ENCODE data around the gene GALR2.

The GALR2 gene

DNA sequence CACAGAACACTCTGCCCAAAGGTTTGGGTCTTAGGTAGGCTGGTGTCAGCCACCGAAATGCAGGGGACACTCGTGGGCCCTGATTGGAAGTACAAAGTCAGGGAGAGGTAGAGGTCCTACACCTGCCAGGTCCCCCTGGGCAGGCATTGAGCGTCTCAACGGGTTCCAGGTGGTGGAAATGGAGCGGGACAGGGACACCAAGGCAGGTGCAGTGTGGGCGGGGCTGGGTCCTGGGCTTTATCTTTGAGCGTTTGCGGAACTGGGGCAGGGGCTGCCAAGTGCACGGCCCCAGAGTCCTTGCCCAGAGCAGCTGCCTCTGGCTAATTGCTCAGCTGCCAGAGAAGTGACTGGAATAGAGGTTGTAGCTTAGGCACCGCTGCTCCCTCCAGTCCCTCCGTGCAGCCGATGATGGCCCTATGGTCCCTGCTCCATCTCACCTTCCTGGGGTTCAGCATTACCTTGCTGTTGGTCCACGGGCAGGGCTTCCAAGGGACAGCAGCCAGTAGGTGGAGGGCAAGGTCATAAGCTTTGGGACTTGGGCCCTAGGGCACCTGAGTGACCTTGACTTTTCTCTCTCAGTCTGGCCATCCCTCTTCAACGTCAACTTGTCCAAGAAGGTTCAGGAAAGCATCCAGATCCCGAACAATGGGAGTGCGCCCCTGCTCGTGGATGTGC lies 4.4 kb downstream of the GALR2 start, which contains the start of gene ZACN:
ZACN (plus strand) TSS at position 323 of the 675 bp plus-strand sequence; CDS start at position 406, 83 bp downstream.
- H3K27me3 ChIP-seq (replicated peaks; ENCODE audit: control insufficient read depth, insufficient read depth, low read length): peaks cover 9% of the 10 kb centered on the region
- TF ChIP-seq CTCF (IDR thresholded peaks at IDR 0.05; ENCODE audit: insufficient read depth, low read length, poor library complexity, severe bottlenecking): no peak
- H3K36me3 ChIP-seq (ENCODE audit: control insufficient read depth, insufficient read depth, low read length): peaks cover 7% of the 10 kb centered on the region
- no peak within 1 kb of the TSS for H3K4me3 ChIP-seq (replicated peaks; ENCODE audit: low read depth, low read length)
- no peak for DNase-seq (ENCODE audit: extremely low read depth, insufficient read length)

DNA sequence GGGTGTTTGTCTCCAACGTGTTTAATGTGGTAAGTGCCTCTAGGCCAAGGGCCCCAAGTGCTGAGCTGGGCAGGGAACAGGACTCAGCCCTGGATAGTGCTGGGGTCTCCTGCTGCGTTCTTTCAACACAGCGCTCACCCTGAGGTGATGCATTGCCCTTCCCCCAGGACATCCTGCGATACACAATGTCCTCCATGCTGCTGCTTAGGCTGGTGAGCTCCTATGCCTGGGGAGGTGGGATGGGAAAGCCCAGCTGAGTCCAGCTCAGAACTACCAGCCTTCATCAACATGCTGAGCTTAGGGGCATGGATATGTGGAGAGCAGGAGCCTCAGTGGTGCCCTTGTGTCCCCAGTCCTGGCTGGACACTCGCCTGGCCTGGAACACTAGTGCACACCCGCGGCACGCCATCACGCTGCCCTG lies 5.0 kb downstream of the GALR2 start:
- TF ChIP-seq CTCF (IDR thresholded peaks at IDR 0.05; ENCODE audit: insufficient read depth, low read length, poor library complexity, severe bottlenecking): no peak
- Histone ChIP-seq H3K36me3 (ENCODE audit: control insufficient read depth, insufficient read depth, low read length) (peaks cover 8% of the 10 kb centered on the region), H3K27me3 (replicated peaks; ENCODE audit: control insufficient read depth, insufficient read depth, low read length) (peaks cover 9% of the 10 kb centered on the region), H3K4me3 (replicated peaks; ENCODE audit: low read depth, low read length) (no peak overlapping the region)
- DNase-seq (ENCODE audit: extremely low read depth, insufficient read length): no peak

DNA sequence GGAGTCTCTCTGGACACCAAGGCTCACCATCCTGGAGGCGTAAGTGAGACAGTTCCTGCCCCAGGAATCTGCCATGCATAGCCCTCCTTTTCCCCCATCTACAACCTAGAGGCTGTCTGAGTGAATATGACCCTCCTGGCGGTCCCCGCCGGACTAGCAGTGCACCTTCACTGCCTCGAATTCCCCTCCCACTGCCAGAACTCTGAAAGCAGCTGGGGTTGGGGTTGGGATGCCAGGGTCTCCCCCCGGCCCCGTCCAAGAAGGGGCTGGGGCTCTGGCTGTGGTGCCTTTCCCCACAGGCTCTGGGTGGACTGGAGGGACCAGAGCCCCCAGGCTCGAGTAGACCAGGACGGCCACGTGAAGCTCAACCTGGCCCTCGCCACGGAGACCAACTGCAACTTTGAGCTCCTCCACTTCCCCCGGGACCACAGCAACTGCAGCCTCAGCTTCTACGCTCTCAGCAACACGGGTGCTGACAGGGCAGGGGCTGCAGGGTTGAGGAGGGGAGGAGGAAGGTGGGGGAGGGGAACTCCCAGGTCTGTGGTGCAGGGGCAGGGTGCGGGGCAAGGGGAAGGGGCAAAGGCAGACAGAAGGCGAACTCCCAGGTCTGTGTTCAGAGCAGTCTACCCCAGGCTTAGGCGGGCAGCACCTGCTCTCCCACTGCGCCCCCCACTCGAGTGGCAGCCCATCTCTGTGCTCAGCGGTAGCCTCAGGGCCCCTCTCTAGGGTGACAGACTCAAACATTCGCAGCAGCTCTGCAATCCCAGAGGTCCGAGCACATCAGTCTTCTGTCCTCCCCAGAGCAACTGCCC lies 5.6 kb downstream of the GALR2 start:
- no peak for DNase-seq (ENCODE audit: extremely low read depth, insufficient read length)
- H3K36me3 ChIP-seq (ENCODE audit: control insufficient read depth, insufficient read depth, low read length): peaks cover 8% of the 10 kb centered on the region
- no peak overlapping the region for H3K4me3 ChIP-seq (replicated peaks; ENCODE audit: low read depth, low read length)

DNA sequence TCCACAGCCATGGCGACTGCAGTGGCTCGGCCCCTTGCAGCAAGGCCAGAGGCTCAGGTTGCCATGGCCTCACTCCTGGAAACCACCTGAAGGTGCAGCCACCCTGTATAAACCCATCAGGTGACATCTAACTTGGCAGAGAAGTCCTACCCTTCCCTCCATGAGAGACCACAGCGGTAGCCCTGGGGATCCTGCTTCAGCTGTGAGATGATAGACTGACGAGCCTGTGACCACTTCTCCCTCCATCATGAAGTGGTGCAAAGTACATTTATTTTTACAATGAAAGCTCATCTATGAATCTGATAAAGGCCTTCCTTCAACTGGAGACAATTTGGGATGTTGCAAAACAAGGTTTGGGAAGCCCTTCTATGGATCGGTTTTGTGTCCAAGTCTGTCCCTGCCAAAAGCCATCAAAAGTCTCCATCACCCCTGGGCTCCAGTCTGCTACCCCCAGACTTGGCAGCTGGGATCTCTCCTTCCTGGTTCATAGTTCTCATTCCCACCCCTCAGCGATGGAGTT lies 6.2 kb downstream of the GALR2 start:
- TF ChIP-seq CTCF (IDR thresholded peaks at IDR 0.05; ENCODE audit: insufficient read depth, low read length, poor library complexity, severe bottlenecking): no peak
- Histone ChIP-seq H3K4me3 (replicated peaks; ENCODE audit: low read depth, low read length) (no peak overlapping the region), H3K27me3 (replicated peaks; ENCODE audit: control insufficient read depth, insufficient read depth, low read length) (peaks cover 7% of the 10 kb centered on the region; the same call in 1 of the 2 replicates), H3K36me3 (ENCODE audit: control insufficient read depth, insufficient read depth, low read length) (peaks cover 11% of the 10 kb centered on the region)
- DNase-seq (ENCODE audit: extremely low read depth, insufficient read length): no peak

More for the DNA sequence above, 5.6 kb downstream of the GALR2 start:
- no peak for TF ChIP-seq CTCF (IDR thresholded peaks at IDR 0.05; ENCODE audit: insufficient read depth, low read length, poor library complexity, severe bottlenecking)
- peaks cover 9% of the 10 kb centered on the region for H3K27me3 ChIP-seq (replicated peaks; ENCODE audit: control insufficient read depth, insufficient read depth, low read length)

- peaks cover 14% of the 10 kb centered on the region for H3K36me3 ChIP-seq (ENCODE audit: control insufficient read depth, insufficient read depth, low read length)
- DNase-seq (ENCODE audit: extremely low read depth, insufficient read length): no peak
These were observed 7.0 kb downstream of the GALR2 start for GRCh38 chr17:76081295-76082210.

More at GRCh38 chr17:76081295-76082210, 7.0 kb downstream of the GALR2 start:
- no peak overlapping the region for H3K4me3 ChIP-seq (replicated peaks; ENCODE audit: low read depth, low read length)
- peaks cover 7% of the 10 kb centered on the region; the same call in 1 of the 2 replicates for H3K27me3 ChIP-seq (replicated peaks; ENCODE audit: control insufficient read depth, insufficient read depth, low read length)
- TF ChIP-seq CTCF (IDR thresholded peaks at IDR 0.05; ENCODE audit: insufficient read depth, low read length, poor library complexity, severe bottlenecking): no peak
